Upper lobe of left lung (tissue), 4 donors: Measurements from ENCODE around the gene ATP6V1B1.

Experiments used
- EP300 ChIP-seq, 4 donors: sonication (generic); formaldehyde crosslinking; IDR thresholded peaks; one replicate each; pipeline ENCODE4 v1.5.1; 2017; ENCODE audit warnings: antibody characterized with exemption in 4 of 4, control low read depth in 2 of 4
- POLR2A ChIP-seq, 4 donors: fragments of 450-650 bp; IDR thresholded peaks; one replicate each; pipeline ENCODE4 v1.5.1; 2016 to 2017; ENCODE audit warnings: antibody characterized with exemption in 4 of 4, mild to moderate bottlenecking in 2 of 4
- POLR2AphosphoS5 ChIP-seq, 2 donors: sonication (generic); formaldehyde crosslinking; IDR thresholded peaks; one replicate each; pipeline ENCODE4 v1.5.1; 2017; ENCODE audit warnings: antibody characterized with exemption in 2 of 2
- TF ChIP-seq, protein P1 (sequence below), 6 experiments: fragments of 450-650 bp in 4 of 6; fragments of 200-600 bp in 2 of 6; sonication (generic) in 2 of 6; IDR thresholded peaks; one replicate each; pipeline ENCODE4 v1.5.1; 2016 to 2019; ENCODE audit warnings: antibody characterized with exemption in 6 of 6

DNA sequence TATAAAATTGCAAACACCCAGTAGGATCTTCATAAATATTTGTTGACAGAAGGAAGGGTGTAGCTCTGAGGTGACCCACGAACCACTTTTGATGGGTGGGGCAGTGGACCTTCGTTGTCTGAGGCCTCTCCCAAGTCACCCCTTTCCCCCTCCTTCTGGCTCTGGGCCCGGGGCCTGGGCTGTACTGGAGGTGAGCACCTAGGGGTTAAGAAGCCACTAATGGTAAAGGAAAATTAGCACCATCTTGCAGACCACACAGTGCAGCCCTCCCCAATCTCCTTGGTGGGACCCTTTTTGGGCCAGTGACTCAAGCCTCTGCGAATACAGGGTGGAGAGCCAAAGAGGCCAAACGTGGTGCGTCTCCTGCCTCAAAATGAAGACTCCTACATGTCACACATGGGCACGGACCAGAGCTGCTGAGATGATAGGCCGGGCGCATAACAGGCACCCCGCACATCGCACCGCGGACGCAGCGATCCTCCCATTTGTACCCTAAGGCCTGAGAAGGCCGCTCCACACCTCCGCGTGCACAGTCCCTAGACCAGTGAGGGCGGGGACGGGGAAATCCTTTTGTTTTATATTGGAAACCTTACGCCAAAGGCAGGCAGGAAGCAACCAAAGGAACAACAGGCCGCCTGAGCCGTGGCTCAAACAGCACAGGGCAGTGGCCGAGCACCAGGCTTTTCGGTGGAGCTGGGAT is 31.9 kb upstream of the ATP6V1B1 start:
- TF ChIP-seq, protein P1, sequence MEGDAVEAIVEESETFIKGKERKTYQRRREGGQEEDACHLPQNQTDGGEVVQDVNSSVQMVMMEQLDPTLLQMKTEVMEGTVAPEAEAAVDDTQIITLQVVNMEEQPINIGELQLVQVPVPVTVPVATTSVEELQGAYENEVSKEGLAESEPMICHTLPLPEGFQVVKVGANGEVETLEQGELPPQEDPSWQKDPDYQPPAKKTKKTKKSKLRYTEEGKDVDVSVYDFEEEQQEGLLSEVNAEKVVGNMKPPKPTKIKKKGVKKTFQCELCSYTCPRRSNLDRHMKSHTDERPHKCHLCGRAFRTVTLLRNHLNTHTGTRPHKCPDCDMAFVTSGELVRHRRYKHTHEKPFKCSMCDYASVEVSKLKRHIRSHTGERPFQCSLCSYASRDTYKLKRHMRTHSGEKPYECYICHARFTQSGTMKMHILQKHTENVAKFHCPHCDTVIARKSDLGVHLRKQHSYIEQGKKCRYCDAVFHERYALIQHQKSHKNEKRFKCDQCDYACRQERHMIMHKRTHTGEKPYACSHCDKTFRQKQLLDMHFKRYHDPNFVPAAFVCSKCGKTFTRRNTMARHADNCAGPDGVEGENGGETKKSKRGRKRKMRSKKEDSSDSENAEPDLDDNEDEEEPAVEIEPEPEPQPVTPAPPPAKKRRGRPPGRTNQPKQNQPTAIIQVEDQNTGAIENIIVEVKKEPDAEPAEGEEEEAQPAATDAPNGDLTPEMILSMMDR (IDR thresholded peaks at IDR 0.05): no peak
- TF ChIP-seq EP300 (IDR thresholded peaks at IDR 0.05) (no peak), POLR2A (IDR thresholded peaks at IDR 0.05) (no peak), POLR2AphosphoS5 (IDR thresholded peaks at IDR 0.05) (no peak)
